SK-N-SH treated with all-trans-retinoic acid at 6 μM for 48 hours (cell line): ENCODE results near the gene MAML3.

Source experiments
- ARNTL ChIP-seq: fragments of 450-650 bp; formaldehyde crosslinking; IDR thresholded peaks from 2 replicates; pipeline ENCODE4 v1.5.0; 2020; ENCODE audit warnings: low read depth, mild to moderate bottlenecking, moderate library complexity, borderline replicate concordance
- BACH2 ChIP-seq: fragments of 250-450 bp; sonication (Bioruptor Pico); IDR thresholded peaks from 2 replicates; pipeline ENCODE4 v1.9.0; 2021; ENCODE audit warnings: mild to moderate bottlenecking, borderline replicate concordance
- PATZ1 ChIP-seq: fragments of 250-450 bp; sonication (Bioruptor Pico); IDR thresholded peaks from 2 replicates; pipeline ENCODE4 v1.8.0; 2020; ENCODE audit warnings: mild to moderate bottlenecking, moderate library complexity, borderline replicate concordance
- TOX ChIP-seq: fragments of 250-450 bp; sonication (Bioruptor Pico); IDR thresholded peaks from 2 replicates; pipeline ENCODE4 v1.8.0; 2021; ENCODE audit warnings: mild to moderate bottlenecking, moderate library complexity, borderline replicate concordance

GRCh38 chr4:140098455-140099160, 55.4 kb downstream of the MAML3 start:
- TF ChIP-seq BACH2: no peak
- no peak for TF ChIP-seq ARNTL (CRISPR knock-in tag)
- no peak for TF ChIP-seq PATZ1 (CRISPR knock-in tag)
- TF ChIP-seq TOX: no peak
